B cell (primary cell): ENCODE data around the gene CDH12. TPM values are rescaled to one million over a fixed set of nuclear protein-coding genes. Genes with fewer than 3 reads are reported as not detected.

Experiments
- ATAC-seq: fragments of 200-7000 bp; cut with Tn5 transposase; one replicate; pipeline ENCODE4 v1.10.0; 2021; ENCODE audit warnings: low read depth, mild to moderate bottlenecking, moderate number of reproducible peaks, moderate library complexity
- CTCF ChIA-PET: fragments of 350-600 bp; sonication (Branson Sonifier 250); formaldehyde crosslinking; loops from one replicate; lab custom pipeline; 2021; ENCODE audit warnings: antibody characterized with exemption, inconsistent platforms; lab: Charles Lee
- POLR2A ChIA-PET: fragments of 350-600 bp; sonication (Branson Sonifier 250); formaldehyde crosslinking; loops from one replicate; lab custom pipeline; 2021; ENCODE audit warnings: antibody characterized with exemption; lab: Charles Lee
- DNase-seq: peaks from one replicate; pipeline ENCODE4 v3.0.0; 2013
- H2AFZ ChIP-seq: 2 replicates; pipeline ENCODE4 v1.6.1; 2012; ENCODE audit warnings: mild to moderate bottlenecking, low read depth, low read length; ENCODE audit not compliant: insufficient read depth, poor library complexity, severe bottlenecking
- H3K27ac ChIP-seq, 2 donors: 1 replicate in 1 of 2; 2 replicates in 1 of 2; pipeline ENCODE4 v1.5.1; 2012 to 2013; ENCODE audit warnings: low read length in 2 of 2, mild to moderate bottlenecking in 2 of 2, moderate library complexity in 1 of 2
- H3K27me3 ChIP-seq, 4 experiments: fragments of 200-600 bp in 1 of 4; sonication (generic) in 1 of 4; replicated peaks in 1 of 4; 1 replicate in 2 of 4; 2 replicates in 2 of 4; pipeline versions ENCODE4 v1.6.1 to v1.7.0; 2013 to 2016; ENCODE audit warnings: low read length in 3 of 4, mild to moderate bottlenecking in 2 of 4, mixed read lengths in 1 of 4, moderate library complexity in 1 of 4; ENCODE audit not compliant: insufficient read depth in 4 of 4, control insufficient read depth in 3 of 4; ENCODE audit errors: control extremely low read depth in 1 of 4
- H3K36me3 ChIP-seq, 2 experiments: replicated peaks in 1 of 2; 1 replicate in 1 of 2; 2 replicates in 1 of 2; pipeline versions ENCODE4 v1.6.1 to v1.7.1; 2013; ENCODE audit warnings: low read length in 1 of 2; ENCODE audit not compliant: insufficient read depth in 2 of 2, control insufficient read depth in 1 of 2; ENCODE audit errors: control extremely low read depth in 1 of 2, extremely low read depth in 1 of 2
- H3K4me1 ChIP-seq, 2 donors: fragments of 200-600 bp in 1 of 2; sonication (generic) in 1 of 2; 1 replicate in 1 of 2; 2 replicates in 1 of 2; pipeline versions ENCODE4 v1.5.1 to v1.6.1; 2013 to 2017; ENCODE audit warnings: low read length in 2 of 2; ENCODE audit not compliant: control insufficient read depth in 2 of 2, insufficient read depth in 2 of 2
- H3K4me2 ChIP-seq: replicated peaks from 2 replicates; pipeline ENCODE3; 2012; ENCODE audit warnings: mild to moderate bottlenecking, low read depth, low read length; ENCODE audit not compliant: poor library complexity, severe bottlenecking
- H3K4me3 ChIP-seq, 5 experiments: fragments of 200-600 bp in 1 of 5; sonication (generic) in 1 of 5; 1 replicate in 3 of 5; 2 replicates in 2 of 5; pipeline versions ENCODE4 v1.5.1 to v1.7.0; 2011 to 2016; ENCODE audit warnings: low read length in 4 of 5, mild to moderate bottlenecking in 4 of 5, low read depth in 2 of 5, control low read depth in 1 of 5, moderate library complexity in 1 of 5; ENCODE audit not compliant: insufficient read depth in 1 of 5; ENCODE audit errors: control extremely low read depth in 1 of 5, extremely low read depth in 1 of 5
- H3K79me2 ChIP-seq: fragments of 200-600 bp; sonication (generic); one replicate; pipeline ENCODE4 v1.6.0; 2016; ENCODE audit warnings: low read length; ENCODE audit not compliant: control insufficient read depth, insufficient read depth
- H3K9ac ChIP-seq: fragments of 200-600 bp; sonication (generic); 2 replicates; pipeline ENCODE4 v1.6.1; 2017; ENCODE audit warnings: mild to moderate bottlenecking, low read length, moderate library complexity
- H3K9me3 ChIP-seq, 3 donors: one replicate each; pipeline versions ENCODE4 v1.6.1 to v1.7.1; 2013; ENCODE audit warnings: low read length in 2 of 3; ENCODE audit not compliant: control insufficient read depth in 2 of 3, insufficient read depth in 1 of 3; ENCODE audit errors: control extremely low read depth in 1 of 3
- H4K20me1 ChIP-seq: 2 replicates; pipeline ENCODE4 v1.6.0; 2012; ENCODE audit warnings: mild to moderate bottlenecking, low read length; ENCODE audit not compliant: insufficient read depth, control insufficient read depth, poor library complexity, severe bottlenecking
- H3K27ac Mint-ChIP-seq: one replicate; pipeline ENCODE4 v1.8.0; 2021; ENCODE audit warnings: mixed read lengths
- H3K27me3 Mint-ChIP-seq: one replicate; pipeline ENCODE4 v1.8.0; 2021; ENCODE audit warnings: mixed read lengths
- H3K4me1 Mint-ChIP-seq: one replicate; pipeline ENCODE4 v1.8.0; 2021; ENCODE audit warnings: mixed read lengths
- H3K4me3 Mint-ChIP-seq: one replicate; pipeline ENCODE4 v1.8.0; 2021; ENCODE audit warnings: mixed read lengths
- H3K9me3 Mint-ChIP-seq: one replicate; pipeline ENCODE4 v1.8.0; 2022; ENCODE audit warnings: mixed read lengths; ENCODE audit not compliant: insufficient read depth
- CTCF ChIP-seq: fragments of 200-600 bp; IDR thresholded peaks from one replicate; pipeline ENCODE4 v1.8.0; 2022; ENCODE audit warnings: antibody characterized with exemption, mild to moderate bottlenecking
- EZH2 ChIP-seq: IDR thresholded peaks from 2 replicates; pipeline ENCODE4 v1.6.1; 2012; ENCODE audit warnings: borderline replicate concordance, low read depth, mild to moderate bottlenecking, moderate library complexity, low read length; ENCODE audit not compliant: insufficient read depth, poor library complexity, severe bottlenecking
- WGBS: methylation state at CpG from one replicate; pipeline ENCODE4 v1.1.5; 2013; ENCODE audit warnings: missing lambda C conversion rate; ENCODE audit not compliant: insufficient coverage; 5-methylcytosine and 5-hydroxymethylcytosine counted together
- intact Hi-C: fragments of 100-400 bp; cut with micrococcal nuclease; formaldehyde crosslinking; loops from one replicate; pipeline ENCODE4 v1.10.0; 2022
- polyA plus RNA-seq: library from polyadenylated mRNA; depleted of rRNA; stranded (reverse); fragments of >200 nt; gene quantifications from 2 replicates; pipeline ENCODE4 v1.2.3, GENCODE V29; 2012
- total RNA-seq, 2 donors: library from RNA; stranded (reverse); fragments of 120-200 nt in 1 of 2; gene quantifications; 1 replicate in 1 of 2; 2 replicates in 1 of 2; pipeline versions ENCODE4 v1.2.3 to v1.2.4, GENCODE V29; 2013 to 2022

CDH12 gene
- total and polyA plus RNA-seq, 2 donors (not counting 1 experiment from before 2014, with no cell fraction given): not detected

DNA sequence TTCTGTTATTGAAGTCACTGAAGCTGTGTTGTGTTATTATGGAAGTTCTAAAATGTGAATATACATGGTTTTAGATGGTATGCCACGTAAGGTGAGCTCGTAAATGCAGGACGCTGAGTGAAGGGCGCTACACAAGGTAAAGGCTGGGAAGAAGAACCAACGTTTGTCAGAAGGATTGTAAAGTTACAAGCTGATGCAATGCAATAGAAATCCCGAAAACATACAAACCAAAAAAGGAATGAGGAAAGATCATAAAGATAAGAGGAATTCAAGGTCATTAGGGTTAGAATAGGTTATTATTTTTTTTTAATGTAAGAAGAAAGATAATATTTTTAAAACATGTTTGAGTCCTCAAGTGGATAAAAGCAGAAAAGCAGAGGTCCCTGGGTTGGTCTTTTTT, 538.6 kb downstream of the CDH12 start:
- Histone ChIP-seq H4K20me1 (no peaks in the 10 kb centered on the region), H3K4me1 (no peaks in the 10 kb centered on the region), H3K4me3 (no peak overlapping the region), H3K4me2 (no peak overlapping the region), H3K36me3 (no peaks in the 10 kb centered on the region), H2AFZ (no peak overlapping the region), H3K9ac (no peak overlapping the region), H3K79me2 (no peaks in the 10 kb centered on the region), H3K27ac (no peak overlapping the region), H3K27me3 (no peaks in the 10 kb centered on the region), H3K9me3 (peaks cover 0 to 2% (median 0%) of the 10 kb centered on the region in 3 donors)
- H3K9me3 Mint-ChIP-seq: peaks cover 1% of the 10 kb centered on the region
- no peaks in the 10 kb centered on the region for H3K27me3 Mint-ChIP-seq
- no peak for DNase-seq
- TF ChIP-seq EZH2: no peak
- TF ChIP-seq CTCF: no peak
- no peak overlapping the region for H3K27ac Mint-ChIP-seq
- H3K4me1 Mint-ChIP-seq: no peaks in the 10 kb centered on the region
- 100% methylated on average over 4 of the region's 6 CpGs for WGBS
- ChIA-PET CTCF (no interaction called here), POLR2A (no interaction called here)
- no peak for ATAC-seq
- no peak overlapping the region for H3K4me3 Mint-ChIP-seq
- intact Hi-C loops: no loop called here

GRCh38 chr5:22306011-22306410, 547.1 kb downstream of the CDH12 start:
- ATAC-seq (no peak), DNase-seq (no peak)
- Mint-ChIP-seq H3K27ac (no peak overlapping the region), H3K4me3 (no peak overlapping the region), H3K4me1 (no peaks in the 10 kb centered on the region), H3K27me3 (no peaks in the 10 kb centered on the region), H3K9me3 (no peaks in the 10 kb centered on the region)
- intact Hi-C loops: no loop called here
- Histone ChIP-seq H4K20me1 (no peaks in the 10 kb centered on the region), H3K4me2 (no peak overlapping the region), H3K36me3 (no peaks in the 10 kb centered on the region), H3K9ac (no peak overlapping the region), H3K9me3 (no peaks in the 10 kb centered on the region), H3K79me2 (no peaks in the 10 kb centered on the region), H3K27me3 (no peaks in the 10 kb centered on the region), H3K4me3 (no peak overlapping the region), H3K27ac (no peak overlapping the region), H2AFZ (no peak overlapping the region), H3K4me1 (no peaks in the 10 kb centered on the region)
- TF ChIP-seq CTCF (no peak), EZH2 (no peak)
- WGBS: 100% methylated on average over 2 of the region's 2 CpGs
- ChIA-PET CTCF (no interaction called here), POLR2A (no interaction called here)
